IPS DF 6.9 (cell line): ENCODE data around the gene RTL10.

Source experiments
- DNase-seq: peaks from one replicate; pipeline ENCODE4 v3.0.0-alpha.2; 2013; ENCODE audit warnings: low read depth, low spot score
- H3K27ac ChIP-seq: one replicate; pipeline ENCODE4 v1.5.1; 2013; ENCODE audit warnings: low read length, control low read depth
- H3K27me3 ChIP-seq: 2 replicates; pipeline ENCODE4 v1.6.1; 2013; ENCODE audit warnings: mild to moderate bottlenecking, low read length; ENCODE audit not compliant: control insufficient read depth, insufficient read depth
- H3K36me3 ChIP-seq: 2 replicates; pipeline ENCODE4 v1.6.1; 2013; ENCODE audit warnings: low read length; ENCODE audit not compliant: control insufficient read depth, insufficient read depth
- H3K4me1 ChIP-seq: 2 replicates; pipeline ENCODE4 v1.6.1; 2013; ENCODE audit warnings: low read length; ENCODE audit not compliant: control insufficient read depth, insufficient read depth
- H3K4me3 ChIP-seq: 2 replicates; pipeline ENCODE4 v1.5.1; 2013; ENCODE audit warnings: mild to moderate bottlenecking, low read length
- H3K9me3 ChIP-seq: 2 replicates; pipeline ENCODE4 v1.6.1; 2013; ENCODE audit warnings: low read length, inconsistent platforms; ENCODE audit not compliant: control insufficient read depth, insufficient read depth
- WGBS: extraction: QIAGEN DNeasy Blood & Tissue Kit; methylation state at CpG from one replicate; pipeline ENCODE4 v1.1.7; 2013; ENCODE audit warnings: mixed read lengths, missing lambda C conversion rate; ENCODE audit not compliant: insufficient read length, insufficient coverage; 5-methylcytosine and 5-hydroxymethylcytosine counted together

RTL10 gene

DNA sequence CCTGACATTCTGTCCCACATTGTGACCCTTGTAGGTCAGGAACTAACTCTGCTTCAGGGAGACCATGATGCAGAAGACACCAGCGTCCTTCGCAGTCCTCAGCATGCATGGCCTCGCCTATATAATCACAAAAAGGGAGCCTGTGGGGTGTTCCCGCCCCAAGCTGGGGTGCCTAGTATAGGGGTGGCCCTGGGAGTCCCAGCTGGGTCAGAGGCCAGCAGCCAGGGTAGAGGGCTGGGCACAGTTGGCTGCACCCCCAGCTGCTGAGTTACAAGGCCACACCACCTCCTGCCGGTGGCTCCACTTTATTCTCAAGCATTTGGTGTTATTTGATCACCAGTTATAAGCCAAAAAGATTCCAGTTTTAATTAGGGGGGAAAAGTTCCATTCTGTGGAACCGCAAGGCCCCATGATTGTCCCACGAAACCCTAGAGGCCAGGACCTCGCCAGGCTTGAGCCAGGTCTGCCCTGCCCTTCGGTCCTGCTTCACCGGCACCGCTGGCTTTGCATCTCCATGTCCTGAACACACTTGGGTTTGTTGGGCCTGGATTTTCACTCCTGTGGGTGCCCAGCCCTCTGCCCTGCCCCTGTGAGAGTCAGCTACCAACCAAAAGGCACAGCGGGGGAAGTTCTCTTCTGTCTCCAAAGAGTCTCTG is 15.0 kb upstream of the RTL10 start:
- Histone ChIP-seq H3K27ac (no peak overlapping the region), H3K4me3 (no peak overlapping the region), H3K4me1 (peaks cover 3% of the 10 kb centered on the region; the same call in 1 of the 2 replicates), H3K9me3 (no peaks in the 10 kb centered on the region), H3K27me3 (no peaks in the 10 kb centered on the region), H3K36me3 (no peaks in the 10 kb centered on the region)
- DNase-seq = no peak
- no CpG with 5 or more reads among the region's 12 CpGs for WGBS

DNA sequence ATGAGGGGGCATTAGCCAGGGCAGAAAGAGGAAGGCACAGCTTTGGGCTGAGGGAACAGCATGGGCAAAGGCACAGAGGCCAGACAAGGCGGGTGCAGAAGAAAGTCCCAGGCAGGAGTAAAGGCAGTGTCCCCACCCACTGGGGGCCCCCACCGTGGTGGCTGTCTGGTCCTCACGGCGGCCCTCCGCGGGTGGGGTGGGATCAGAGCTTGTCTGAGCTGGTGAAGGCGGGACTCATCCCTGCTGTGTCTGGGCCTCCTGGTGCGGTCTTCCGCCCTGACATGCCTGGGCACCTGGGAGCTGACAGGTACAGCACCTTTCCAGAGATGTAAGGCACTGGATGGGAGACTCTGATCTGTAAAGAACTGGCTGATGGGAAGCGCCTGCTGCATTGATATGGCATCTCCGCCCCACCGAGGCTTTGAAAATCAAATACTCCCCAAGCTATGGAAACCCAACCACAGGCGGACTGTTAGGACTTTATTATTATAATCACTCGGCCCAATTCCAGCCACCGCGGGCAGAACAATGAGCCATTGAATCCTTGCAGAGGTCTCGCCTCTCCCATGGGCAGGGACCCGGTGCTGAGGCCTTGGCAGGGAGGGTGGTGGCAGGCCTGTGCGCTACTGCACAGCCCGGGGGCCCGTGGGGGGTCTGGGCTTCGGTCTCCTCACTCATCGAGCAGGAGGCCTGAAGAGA is 14.2 kb upstream of the RTL10 start:
- Histone ChIP-seq H3K27me3 (no peaks in the 10 kb centered on the region), H3K4me1 (peaks cover 3% of the 10 kb centered on the region; the same call in 1 of the 2 replicates), H3K9me3 (no peaks in the 10 kb centered on the region), H3K4me3 (no peak overlapping the region), H3K27ac (no peak overlapping the region), H3K36me3 (no peaks in the 10 kb centered on the region)
- no CpG with 5 or more reads among the region's 23 CpGs for WGBS
- no peak for DNase-seq

DNA sequence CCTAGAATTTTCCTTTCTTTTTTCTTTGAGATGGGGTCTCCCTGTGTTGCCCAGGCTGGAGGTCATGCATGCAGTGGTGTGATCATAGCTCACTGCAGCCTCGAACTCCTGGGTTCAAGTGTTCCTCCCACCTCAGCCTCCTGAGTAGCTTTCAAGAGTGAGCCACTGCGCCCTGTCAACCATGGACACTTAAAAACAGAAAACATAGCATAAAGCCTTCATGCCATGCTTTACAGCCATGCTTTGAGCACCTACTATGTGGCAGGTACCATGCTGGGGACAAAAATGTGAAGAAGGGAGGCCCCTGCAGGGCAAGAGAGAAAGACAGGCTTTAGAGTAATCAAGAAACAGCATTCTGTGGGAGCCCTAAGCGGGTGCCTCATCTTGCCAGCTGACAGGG is 13.7 kb upstream of the RTL10 start:
- no CpG with 5 or more reads among the region's 3 CpGs for WGBS
- DNase-seq = no peak
- H3K9me3 ChIP-seq = no peaks in the 10 kb centered on the region
- peaks cover 3% of the 10 kb centered on the region; the same call in 1 of the 2 replicates for H3K4me1 ChIP-seq
- H3K36me3 ChIP-seq = no peaks in the 10 kb centered on the region
- H3K27ac ChIP-seq = no peak overlapping the region
- H3K27me3 ChIP-seq = no peaks in the 10 kb centered on the region
- H3K4me3 ChIP-seq = no peak overlapping the region

DNA sequence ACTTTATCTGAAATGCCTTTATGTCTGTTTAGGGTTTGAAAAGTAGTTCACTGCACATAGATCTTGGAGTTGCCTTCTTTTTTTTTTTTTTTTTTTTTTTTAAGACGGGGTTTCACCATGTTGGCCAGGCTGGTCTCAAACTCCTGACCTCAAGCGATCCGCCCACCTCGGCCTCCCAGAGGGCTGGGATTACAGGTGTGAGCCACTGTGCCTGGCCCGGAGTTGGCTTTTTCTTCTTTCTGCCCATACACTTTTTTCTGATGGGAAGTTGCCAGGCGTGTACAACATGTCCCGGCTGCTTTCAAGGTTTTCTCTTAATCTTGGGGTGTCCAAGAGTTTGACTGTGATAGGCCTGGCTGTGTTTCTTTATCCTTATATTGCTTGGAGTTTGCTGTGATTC is 12.9 kb upstream of the RTL10 start:
- no peak overlapping the region for H3K4me3 ChIP-seq
- H3K27ac ChIP-seq = no peak overlapping the region
- H3K27me3 ChIP-seq = no peaks in the 10 kb centered on the region
- peaks cover 2% of the 10 kb centered on the region; the same call in 1 of the 2 replicates for H3K4me1 ChIP-seq
- no peaks in the 10 kb centered on the region for H3K36me3 ChIP-seq
- DNase-seq = no peak
- H3K9me3 ChIP-seq = no peaks in the 10 kb centered on the region
- whole genome bisulfite sequencing = no CpG with 5 or more reads among the region's 7 CpGs

DNA sequence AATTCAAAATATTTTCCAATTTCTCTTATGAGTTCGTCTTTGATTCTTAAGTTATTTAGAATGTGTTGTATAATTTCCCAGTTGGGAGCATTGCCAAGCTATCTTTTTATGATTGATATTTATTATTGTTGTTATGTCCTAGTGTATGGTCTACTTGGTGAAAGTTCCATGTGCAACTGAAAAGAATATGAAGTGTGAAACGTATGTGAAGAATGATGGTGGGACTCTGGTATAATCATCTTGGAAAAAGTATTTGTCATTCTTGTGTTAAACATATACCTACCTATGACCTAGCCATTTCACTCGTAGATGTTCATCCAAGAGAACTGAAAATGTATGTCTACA is 12.0 kb upstream of the RTL10 start:
- DNase-seq = no peak
- H3K36me3 ChIP-seq = no peaks in the 10 kb centered on the region
- WGBS = 100% methylated on average over 1 of the region's 3 CpGs
- H3K27me3 ChIP-seq = no peaks in the 10 kb centered on the region
- no peak overlapping the region for H3K27ac ChIP-seq
- H3K4me1 ChIP-seq = peaks cover 1% of the 10 kb centered on the region; the same call in 1 of the 2 replicates
- no peak overlapping the region for H3K4me3 ChIP-seq
- H3K9me3 ChIP-seq = no peaks in the 10 kb centered on the region

DNA sequence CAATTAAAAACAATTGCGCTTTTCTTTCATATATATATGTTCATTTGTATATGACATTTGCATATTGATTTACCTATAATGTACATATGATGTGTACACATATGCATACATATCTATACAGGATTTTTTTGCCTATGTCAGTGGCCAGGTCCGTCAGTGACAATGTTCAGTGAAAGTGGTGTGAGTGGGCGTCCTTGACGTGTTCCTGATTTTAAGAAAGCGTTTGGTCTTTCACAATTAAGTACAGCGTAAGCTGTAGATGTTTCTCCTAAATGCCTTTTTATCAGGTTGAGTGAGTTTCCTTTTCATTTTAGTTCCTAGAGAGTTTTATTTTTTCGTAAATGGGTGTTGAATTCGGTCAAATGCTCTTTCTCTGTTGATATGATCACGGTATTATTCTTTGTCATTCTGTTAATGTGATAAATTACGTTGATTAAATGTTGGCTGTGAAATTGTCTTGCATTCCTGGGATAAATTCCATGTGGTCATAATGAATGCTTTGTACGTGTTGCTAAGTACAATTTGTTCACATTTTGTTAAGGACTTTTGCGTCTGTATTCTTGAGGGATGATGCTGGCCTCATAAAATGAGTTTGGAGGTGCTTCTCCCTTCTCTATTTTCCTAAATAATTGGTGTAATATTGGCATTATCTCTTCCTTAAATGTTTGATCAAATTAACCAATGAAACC is 10.6 kb upstream of the RTL10 start:
- Histone ChIP-seq H3K27ac (no peak overlapping the region), H3K4me1 (no peaks in the 10 kb centered on the region), H3K4me3 (no peak overlapping the region), H3K36me3 (no peaks in the 10 kb centered on the region), H3K27me3 (no peaks in the 10 kb centered on the region), H3K9me3 (no peaks in the 10 kb centered on the region)
- no CpG with 5 or more reads among the region's 12 CpGs for WGBS
- DNase-seq = no peak

DNA sequence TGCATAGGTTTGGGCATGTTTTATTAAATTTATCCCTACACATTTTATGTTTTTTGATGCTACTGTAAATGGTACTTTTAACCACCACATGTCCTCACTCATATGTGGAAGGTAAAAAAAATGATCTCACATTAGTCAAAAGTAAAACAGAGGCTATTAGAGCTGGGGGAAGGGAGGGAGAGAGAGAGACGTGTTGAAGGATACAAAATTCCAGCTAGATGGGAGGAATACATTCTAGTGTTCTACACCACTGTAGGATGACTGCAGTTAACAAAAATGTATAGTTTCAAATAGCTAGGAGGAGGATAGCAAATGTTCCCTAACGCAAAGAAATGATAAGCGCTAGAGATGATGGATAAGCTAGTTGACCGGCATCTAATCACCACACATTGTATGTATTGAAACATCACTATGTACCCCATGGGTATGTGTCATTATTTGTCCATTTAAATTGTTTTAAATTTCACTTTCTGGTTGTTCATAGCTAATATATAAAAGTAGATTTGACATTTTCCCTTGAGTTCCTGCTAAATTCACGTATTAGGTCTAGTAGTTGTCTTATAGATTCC is 9.9 kb upstream of the RTL10 start:
- Histone ChIP-seq H3K36me3 (no peaks in the 10 kb centered on the region), H3K27me3 (no peaks in the 10 kb centered on the region), H3K4me3 (no peak overlapping the region), H3K9me3 (no peaks in the 10 kb centered on the region), H3K4me1 (no peaks in the 10 kb centered on the region), H3K27ac (no peak overlapping the region)
- no peak for DNase-seq
- WGBS = no CpG with 5 or more reads among the region's 5 CpGs

DNA sequence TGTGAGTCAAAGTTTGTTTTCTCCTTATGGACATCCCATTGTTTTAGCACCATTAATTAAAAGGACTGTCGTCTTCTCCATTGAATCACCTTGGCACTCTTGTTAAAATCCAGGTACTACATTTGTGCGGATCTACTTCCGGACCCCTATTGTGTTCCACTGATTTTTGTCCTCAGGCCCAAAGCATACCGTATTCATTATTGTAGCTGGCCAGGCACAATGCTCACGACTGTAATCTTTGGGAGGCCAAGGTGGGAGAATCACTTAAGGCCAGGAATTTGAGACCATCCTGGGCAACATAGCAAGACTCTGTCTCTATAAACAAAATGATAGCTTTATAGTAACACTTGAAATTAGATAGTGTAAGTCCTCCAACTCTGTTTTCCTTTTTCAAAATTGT is 8.9 kb upstream of the RTL10 start:
- Histone ChIP-seq H3K27ac (no peak overlapping the region), H3K4me1 (no peaks in the 10 kb centered on the region), H3K4me3 (no peak overlapping the region), H3K27me3 (no peaks in the 10 kb centered on the region), H3K9me3 (no peaks in the 10 kb centered on the region), H3K36me3 (no peaks in the 10 kb centered on the region)
- WGBS = no CpG with 5 or more reads among the region's 5 CpGs
- DNase-seq = no peak

DNA sequence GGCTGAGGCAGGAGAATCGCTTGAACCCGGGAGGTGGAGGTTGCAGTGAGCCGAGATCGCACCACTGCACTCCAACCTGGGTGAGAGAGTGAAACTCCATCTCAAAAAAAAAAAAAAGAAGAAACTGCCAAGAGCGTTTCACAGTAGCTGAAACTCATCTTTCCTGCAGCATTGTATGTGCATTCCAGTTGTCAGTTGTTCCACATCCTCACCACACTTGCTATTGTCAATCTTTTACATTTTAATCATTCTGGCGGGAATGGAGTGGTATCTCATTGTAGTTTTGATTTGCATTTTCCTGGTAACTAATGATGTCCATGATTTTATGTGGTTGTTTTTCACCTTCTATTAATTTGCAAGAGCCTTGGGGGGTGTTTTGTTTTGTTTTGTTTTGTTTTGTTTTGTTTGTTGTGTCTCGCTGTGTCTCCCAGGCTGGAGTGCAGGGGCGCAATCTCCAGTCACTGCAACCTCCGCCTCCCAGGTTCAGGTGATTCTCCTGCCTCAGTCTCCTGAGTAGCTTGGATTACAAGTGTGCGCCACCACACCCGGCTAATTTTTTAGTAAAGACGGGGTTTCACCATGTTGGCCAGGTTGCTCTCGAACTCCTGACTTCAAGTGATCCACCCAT is 8.1 kb upstream of the RTL10 start:
- Histone ChIP-seq H3K27me3 (no peaks in the 10 kb centered on the region), H3K9me3 (no peaks in the 10 kb centered on the region), H3K27ac (no peak overlapping the region), H3K36me3 (no peaks in the 10 kb centered on the region), H3K4me1 (no peaks in the 10 kb centered on the region), H3K4me3 (no peak overlapping the region)
- WGBS = no CpG with 5 or more reads among the region's 13 CpGs
- DNase-seq = no peak

DNA sequence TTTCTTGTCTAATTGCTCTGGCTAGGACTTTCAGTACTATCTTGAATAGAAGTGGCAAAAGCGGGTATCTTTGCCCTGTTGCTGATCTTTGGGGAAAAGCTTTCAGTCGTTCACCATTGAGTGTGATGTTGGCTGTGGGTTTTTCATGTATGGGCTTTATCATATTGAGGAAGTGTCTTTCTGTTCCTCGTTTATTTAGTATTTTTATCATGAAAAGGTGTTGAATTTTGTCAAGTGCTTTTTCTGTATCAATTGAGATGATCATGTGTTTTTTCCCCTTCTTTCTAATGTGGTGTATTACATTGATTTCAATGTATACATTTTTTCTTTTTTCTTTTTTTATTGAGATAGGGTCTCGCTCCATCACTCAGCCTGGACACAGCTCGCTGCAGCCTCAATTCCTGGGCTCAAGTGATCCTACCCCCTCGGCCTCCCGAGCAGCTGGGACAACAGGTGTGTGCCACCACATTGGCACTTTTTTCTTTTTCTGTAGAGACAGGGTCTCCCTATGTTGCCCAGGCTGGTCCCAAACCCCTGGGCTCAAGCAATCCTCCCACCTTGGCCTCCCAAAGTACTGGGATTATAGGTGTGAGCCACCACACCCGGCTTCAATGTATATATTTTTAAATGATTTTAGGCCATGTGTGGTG is 5.3 kb upstream of the RTL10 start:
- Histone ChIP-seq H3K27me3 (no peaks in the 10 kb centered on the region), H3K36me3 (no peaks in the 10 kb centered on the region), H3K4me3 (no peak overlapping the region), H3K9me3 (no peaks in the 10 kb centered on the region), H3K4me1 (peaks cover 4% of the 10 kb centered on the region), H3K27ac (no peak overlapping the region)
- DNase-seq = no peak
- no CpG with 5 or more reads among the region's 8 CpGs for whole genome bisulfite sequencing
